ENCODE results near the gene KHDRBS2. TPM values are rescaled to one million over a fixed set of nuclear protein-coding genes. Genes with fewer than 3 reads are reported as not detected.

KHDRBS2 gene
- total and polyA plus RNA-seq, 2 of the 4 experiments (the other 2 are of a cell fraction): not detected

DNA sequence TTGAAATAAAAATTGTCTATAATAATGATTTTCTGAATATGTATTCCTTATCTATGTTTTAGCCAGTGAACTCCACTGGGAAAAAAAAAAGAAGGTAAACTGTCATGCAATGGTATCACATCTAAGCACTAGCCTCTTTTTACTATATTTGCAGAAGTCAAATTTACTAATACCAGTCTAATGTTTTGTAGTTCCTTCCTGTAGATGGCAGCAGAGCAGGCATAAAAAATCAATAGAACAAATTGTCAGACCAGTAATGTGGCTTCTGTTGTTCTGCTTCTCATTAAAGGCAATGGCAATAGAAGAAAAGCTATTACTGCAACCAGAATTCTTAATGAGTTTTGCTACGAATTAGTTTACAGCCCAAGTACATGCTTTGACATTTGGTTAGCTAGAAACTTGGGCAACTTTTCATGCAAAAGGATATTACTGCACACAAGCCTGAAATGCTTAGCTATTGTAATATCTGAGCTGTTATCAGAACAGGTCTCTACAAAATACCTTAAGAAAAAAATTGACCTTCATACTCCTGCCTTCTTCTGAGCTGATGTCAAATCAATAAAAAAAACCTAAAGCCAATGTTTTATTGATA is 476.9 kb downstream of the KHDRBS2 start:
- DNase-seq (no peak), ATAC-seq (ENCODE audit: low read depth) (no peak; the same call in 1 of the 2 replicates)
- in situ Hi-C loops (cut with MboI; ENCODE audit: low sequenced_read_pairs): no loop called here
- no TSS peak for BruUV-seq (replicated peaks)
- H3K9me1 ChIP-seq (ENCODE audit: insufficient read depth, low read length): no peaks in the 10 kb centered on the region
- no peak overlapping the region for H2BK15ac ChIP-seq (ENCODE audit: low read depth, low read length)
- H3K18ac ChIP-seq (ENCODE audit: low read depth, low read length): no peak overlapping the region
- H3K4me3 ChIP-seq (ENCODE audit: insufficient read depth, low read depth, low read length): no peak overlapping the region
- 0 out of 2 replicates have a peak, but pooled peaks cover 2% of the 10 kb centered on the region for H3K9me3 ChIP-seq (ENCODE audit: control insufficient read depth, insufficient read depth, low read length)
- TF ChIP-seq, protein P1, sequence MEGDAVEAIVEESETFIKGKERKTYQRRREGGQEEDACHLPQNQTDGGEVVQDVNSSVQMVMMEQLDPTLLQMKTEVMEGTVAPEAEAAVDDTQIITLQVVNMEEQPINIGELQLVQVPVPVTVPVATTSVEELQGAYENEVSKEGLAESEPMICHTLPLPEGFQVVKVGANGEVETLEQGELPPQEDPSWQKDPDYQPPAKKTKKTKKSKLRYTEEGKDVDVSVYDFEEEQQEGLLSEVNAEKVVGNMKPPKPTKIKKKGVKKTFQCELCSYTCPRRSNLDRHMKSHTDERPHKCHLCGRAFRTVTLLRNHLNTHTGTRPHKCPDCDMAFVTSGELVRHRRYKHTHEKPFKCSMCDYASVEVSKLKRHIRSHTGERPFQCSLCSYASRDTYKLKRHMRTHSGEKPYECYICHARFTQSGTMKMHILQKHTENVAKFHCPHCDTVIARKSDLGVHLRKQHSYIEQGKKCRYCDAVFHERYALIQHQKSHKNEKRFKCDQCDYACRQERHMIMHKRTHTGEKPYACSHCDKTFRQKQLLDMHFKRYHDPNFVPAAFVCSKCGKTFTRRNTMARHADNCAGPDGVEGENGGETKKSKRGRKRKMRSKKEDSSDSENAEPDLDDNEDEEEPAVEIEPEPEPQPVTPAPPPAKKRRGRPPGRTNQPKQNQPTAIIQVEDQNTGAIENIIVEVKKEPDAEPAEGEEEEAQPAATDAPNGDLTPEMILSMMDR (conservative IDR thresholded peaks at IDR 0.05; ENCODE audit: low read depth, low read length): peak; percentile 43
- TF ChIP-seq MAZ (IDR thresholded peaks at IDR 0.05; ENCODE audit: borderline replicate concordance, low read depth, low read length) (no peak), RAD21 (IDR thresholded peaks at IDR 0.05; ENCODE audit: low read length) (peak; percentile 8; the same call in 1 of the 2 replicates)
- H3K23ac ChIP-seq (ENCODE audit: low read depth, low read length): no peak overlapping the region
- no peaks in the 10 kb centered on the region for H3K36me3 ChIP-seq (ENCODE audit: control insufficient read depth, insufficient read depth, low read length)
- H3K56ac ChIP-seq (ENCODE audit: extremely low read depth, insufficient read depth, low read length): no peak overlapping the region
- H4K20me1 ChIP-seq (ENCODE audit: insufficient read depth, low read length): no peaks in the 10 kb centered on the region
- no peak overlapping the region for H3K4me2 ChIP-seq (ENCODE audit: low read depth, low read length)
- H3K4ac ChIP-seq (ENCODE audit: low read depth, low read length): no peak overlapping the region
- H2BK5ac ChIP-seq (ENCODE audit: low read depth, low read length, poor library complexity, severe bottlenecking): no peak overlapping the region
- H2BK20ac ChIP-seq (ENCODE audit: low read depth, low read length): no peak overlapping the region
- H3K4me1 ChIP-seq (ENCODE audit: control insufficient read depth, insufficient read depth, low read length): no peaks in the 10 kb centered on the region
- H3K79me1 ChIP-seq (ENCODE audit: low read depth in 1 of 2, low read length in 2 of 2): no peaks in the 10 kb centered on the region
- ChIA-PET POLR2A (ENCODE audit: unreplicated experiment) (no interaction called here), CTCF (interaction anchor here (0.6 kb wide), 1 partner anchor 1392 kb away, joined by 3 read pairs; no protein-coding TSS in a partner anchor)
- dilution Hi-C loops (cut with HindIII; ENCODE audit: low sequenced_read_pairs, unreplicated experiment): no loop called here
- H4K8ac ChIP-seq (ENCODE audit: low read depth in 2 of 2, low read length in 2 of 2): no peak overlapping the region
- no peak overlapping the region for H2AK9ac ChIP-seq (replicated peaks; ENCODE audit: low read depth, low read length, poor library complexity)
- no peak overlapping the region for H4K5ac ChIP-seq (ENCODE audit: low read depth, low read length)
- no peak overlapping the region for H2AFZ ChIP-seq (replicated peaks; ENCODE audit: low read length, poor library complexity)
- H2AK5ac ChIP-seq (ENCODE audit: low read depth, low read length): no peak overlapping the region
- H3K14ac ChIP-seq (replicated peaks; ENCODE audit: low read depth, low read length): no peak overlapping the region
- H4K91ac ChIP-seq (ENCODE audit: insufficient read depth, low read depth, low read length): no peak overlapping the region
- no peak overlapping the region for H3K27ac ChIP-seq (ENCODE audit: insufficient read depth, low read length)
- no peak overlapping the region for H3K9ac ChIP-seq (ENCODE audit: low read depth, low read length)
- H2BK120ac ChIP-seq (ENCODE audit: low read depth, low read length): no peak overlapping the region
- WGBS, 2 experiments (ENCODE audit: extremely low coverage in 2 of 2, insufficient read length in 1 of 2): no CpG with 5 or more reads among the region's 1 CpG
- intact Hi-C loops (cut with micrococcal nuclease): no loop called here
- H3K27me3 ChIP-seq (ENCODE audit: control insufficient read depth, insufficient read depth, low read length): no peaks in the 10 kb centered on the region

Data from IMR-90 (cell line).